ENCODE data around the gene PRKN. TPM values are rescaled to one million over a fixed set of nuclear protein-coding genes. Genes with fewer than 3 reads are reported as not detected.

The PRKN gene
- total RNA-seq, 4 donors from 2014 or later, result 5.2 to 121 (median 6.9) TPM

DNA sequence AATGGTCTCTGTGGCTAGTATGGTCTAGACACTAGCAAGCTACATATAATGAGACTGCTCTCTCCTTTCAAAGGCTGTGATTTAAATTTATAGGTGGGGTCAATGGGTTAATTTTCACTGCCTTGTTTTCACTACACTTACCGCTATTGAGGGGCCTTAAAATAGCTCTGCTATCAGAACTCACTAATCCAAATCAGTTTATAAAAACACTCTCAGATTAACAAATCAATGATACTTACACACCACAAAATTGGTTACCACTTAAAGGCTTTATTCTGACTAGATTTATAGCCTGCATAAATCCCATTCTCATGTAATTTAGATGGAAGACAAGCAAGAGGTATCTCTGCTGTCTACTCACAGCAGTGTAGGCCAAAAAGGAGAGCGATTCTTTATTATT, 1140.7 kb downstream of the PRKN start:
- DNase-seq, result no peak
- H3K9me3 ChIP-seq, result no peaks in the 10 kb centered on the region
- intact Hi-C loops (cut with DNase I), result no loop called here
- no peaks in the 10 kb centered on the region for H3K36me3 ChIP-seq
- no peaks in the 10 kb centered on the region for H3K4me1 ChIP-seq
- H3K4me3 ChIP-seq (replicated peaks in 1 of 3), result no peak overlapping the region
- H3K27ac ChIP-seq, result no peak overlapping the region
- 50 to 54% methylated on average over 2 of the region's 2 CpGs for WGBS, 2 donors
- no peaks in the 10 kb centered on the region for H3K27me3 ChIP-seq
- TF ChIP-seq, protein P1, sequence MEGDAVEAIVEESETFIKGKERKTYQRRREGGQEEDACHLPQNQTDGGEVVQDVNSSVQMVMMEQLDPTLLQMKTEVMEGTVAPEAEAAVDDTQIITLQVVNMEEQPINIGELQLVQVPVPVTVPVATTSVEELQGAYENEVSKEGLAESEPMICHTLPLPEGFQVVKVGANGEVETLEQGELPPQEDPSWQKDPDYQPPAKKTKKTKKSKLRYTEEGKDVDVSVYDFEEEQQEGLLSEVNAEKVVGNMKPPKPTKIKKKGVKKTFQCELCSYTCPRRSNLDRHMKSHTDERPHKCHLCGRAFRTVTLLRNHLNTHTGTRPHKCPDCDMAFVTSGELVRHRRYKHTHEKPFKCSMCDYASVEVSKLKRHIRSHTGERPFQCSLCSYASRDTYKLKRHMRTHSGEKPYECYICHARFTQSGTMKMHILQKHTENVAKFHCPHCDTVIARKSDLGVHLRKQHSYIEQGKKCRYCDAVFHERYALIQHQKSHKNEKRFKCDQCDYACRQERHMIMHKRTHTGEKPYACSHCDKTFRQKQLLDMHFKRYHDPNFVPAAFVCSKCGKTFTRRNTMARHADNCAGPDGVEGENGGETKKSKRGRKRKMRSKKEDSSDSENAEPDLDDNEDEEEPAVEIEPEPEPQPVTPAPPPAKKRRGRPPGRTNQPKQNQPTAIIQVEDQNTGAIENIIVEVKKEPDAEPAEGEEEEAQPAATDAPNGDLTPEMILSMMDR (IDR thresholded peaks at IDR 0.05), result no peak
- no peak for TF ChIP-seq POLR2A (IDR thresholded peaks at IDR 0.05)

DNA sequence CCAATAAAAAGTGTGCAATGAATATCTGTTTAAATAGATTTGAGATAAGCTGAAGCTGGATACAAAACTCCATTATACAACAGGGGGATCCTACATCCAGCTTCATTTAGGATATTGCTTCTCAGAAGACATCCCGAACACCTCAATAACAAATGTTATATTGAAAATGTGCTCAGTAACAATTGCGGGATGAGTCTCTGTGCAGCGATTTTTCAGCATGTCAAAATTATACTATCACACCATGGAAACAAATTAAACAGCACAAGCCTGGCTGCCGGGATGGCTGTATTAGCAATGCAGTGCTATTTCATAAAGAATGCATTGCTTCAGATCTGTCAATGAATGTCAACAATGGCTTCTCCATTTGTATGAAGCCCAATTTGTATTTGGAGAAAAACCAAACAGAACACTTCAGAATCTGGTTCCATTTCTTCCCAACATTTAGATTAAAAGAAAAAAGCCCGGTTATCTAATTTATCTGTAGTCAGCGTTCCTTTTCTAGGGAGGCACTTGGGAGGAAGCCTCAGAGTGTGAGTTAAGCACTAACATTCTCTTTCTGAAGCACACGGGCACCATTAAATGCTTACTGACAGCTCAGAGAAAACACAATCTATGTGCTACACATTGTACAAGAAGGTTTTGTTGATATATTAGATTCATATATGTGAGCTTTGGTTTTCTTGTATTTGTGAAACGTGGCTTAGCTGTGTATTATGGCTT, 1142.8 kb downstream of the PRKN start:
- WGBS, 2 donors, result 76 to 86% methylated on average over 8 of the region's 8 CpGs
- no peak overlapping the region for H3K27ac ChIP-seq
- TF ChIP-seq, protein P1 (IDR thresholded peaks at IDR 0.05), result no peak
- no peak for TF ChIP-seq POLR2A (IDR thresholded peaks at IDR 0.05)

DNA sequence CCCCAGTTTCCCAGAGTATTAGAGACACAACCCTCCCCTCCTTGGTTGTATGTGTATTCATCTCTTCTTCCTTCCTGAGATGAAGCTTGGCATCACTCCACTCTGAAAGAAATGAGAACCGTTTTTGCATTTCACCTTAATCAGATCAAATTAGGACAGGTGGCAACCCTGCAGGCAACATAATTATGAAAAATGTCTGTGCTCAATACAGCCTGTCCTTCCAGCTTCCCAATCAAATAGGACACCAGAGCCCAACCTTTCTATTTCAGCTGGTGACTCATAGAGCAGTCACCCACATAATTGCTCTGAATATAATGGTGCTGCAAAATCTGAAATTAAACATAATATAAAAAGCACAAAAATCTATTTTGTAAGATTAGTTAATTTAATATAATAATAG, 1143.5 kb downstream of the PRKN start:
- WGBS, 2 donors, result 40 to 67% methylated on average over 1 of the region's 1 CpG
- TF ChIP-seq, protein P1 (IDR thresholded peaks at IDR 0.05), result no peak
- TF ChIP-seq POLR2A (IDR thresholded peaks at IDR 0.05), result no peak
- H3K27ac ChIP-seq, result no peak overlapping the region
- no peaks in the 10 kb centered on the region for H3K27me3 ChIP-seq
- intact Hi-C loops (cut with DNase I), result no loop called here
- DNase-seq, result no peak
- H3K4me1 ChIP-seq, result no peaks in the 10 kb centered on the region
- H3K4me3 ChIP-seq (replicated peaks in 1 of 3), result no peak overlapping the region
- H3K9me3 ChIP-seq, result no peaks in the 10 kb centered on the region
- H3K36me3 ChIP-seq, result no peaks in the 10 kb centered on the region

More for the DNA sequence above, 1142.8 kb downstream of the PRKN start:
- no peak for DNase-seq
- intact Hi-C loops (cut with DNase I), result no loop called here
- no peaks in the 10 kb centered on the region for H3K27me3 ChIP-seq
- no peaks in the 10 kb centered on the region for H3K9me3 ChIP-seq
- H3K4me1 ChIP-seq, result no peaks in the 10 kb centered on the region
- no peak overlapping the region for H3K4me3 ChIP-seq (replicated peaks in 1 of 3)
- no peaks in the 10 kb centered on the region for H3K36me3 ChIP-seq

DNA sequence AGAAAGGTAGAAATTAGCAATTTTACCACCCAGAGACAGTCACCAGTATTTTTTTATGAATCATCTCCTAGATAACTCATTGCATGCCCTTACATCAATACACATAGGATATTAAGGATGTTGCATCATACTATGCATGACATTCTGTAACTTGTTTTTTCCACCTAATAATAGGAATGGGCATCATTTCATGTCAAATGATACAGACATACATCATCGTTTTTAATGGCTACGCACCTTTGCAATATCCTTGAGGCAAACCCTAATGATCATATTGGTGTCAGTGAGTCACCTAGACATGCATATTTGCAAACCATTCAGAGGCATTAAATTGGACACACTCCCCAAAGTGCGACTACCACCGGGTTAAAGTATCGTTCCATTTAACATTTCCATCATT, 1144.0 kb downstream of the PRKN start:
- no peak overlapping the region for H3K27ac ChIP-seq
- no peaks in the 10 kb centered on the region for H3K36me3 ChIP-seq
- no peak for DNase-seq
- intact Hi-C loops (cut with DNase I), result no loop called here
- no peaks in the 10 kb centered on the region for H3K9me3 ChIP-seq
- H3K4me1 ChIP-seq, result no peaks in the 10 kb centered on the region
- TF ChIP-seq, protein P1 (IDR thresholded peaks at IDR 0.05), result no peak
- TF ChIP-seq POLR2A (IDR thresholded peaks at IDR 0.05), result no peak
- WGBS, 2 donors, result 95 to 97% methylated on average over 5 of the region's 5 CpGs
- H3K4me3 ChIP-seq (replicated peaks in 1 of 3), result no peak overlapping the region
- H3K27me3 ChIP-seq, result no peaks in the 10 kb centered on the region

DNA sequence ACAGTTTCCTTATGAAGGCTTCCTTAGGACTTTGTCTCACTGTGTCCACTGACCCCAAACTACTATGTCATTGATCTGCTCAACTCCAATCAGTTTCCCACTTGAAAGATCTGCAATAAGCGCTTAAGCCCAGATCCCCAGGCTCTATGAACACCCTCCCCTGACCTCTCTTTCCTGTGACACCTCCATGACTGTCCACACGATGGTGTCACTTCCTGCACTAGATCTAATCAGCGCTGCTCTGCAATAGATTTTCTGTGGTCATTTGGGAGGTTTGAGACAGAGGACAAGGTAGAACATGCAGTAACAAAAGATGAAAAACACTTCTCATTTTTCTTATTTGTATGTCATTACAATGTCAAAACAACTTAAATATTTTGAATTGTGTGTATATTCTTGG, 1149.1 kb downstream of the PRKN start:
- Histone ChIP-seq H3K27me3 (no peaks in the 10 kb centered on the region), H3K36me3 (no peaks in the 10 kb centered on the region), H3K4me1 (no peaks in the 10 kb centered on the region), H3K27ac (no peak overlapping the region), H3K9me3 (no peaks in the 10 kb centered on the region), H3K4me3 (replicated peaks in 1 of 3) (no peak overlapping the region)
- WGBS, 2 donors, result 37 to 49% methylated on average over 3 of the region's 3 CpGs
- intact Hi-C loops (cut with DNase I), result no loop called here
- no peak for DNase-seq
- TF ChIP-seq POLR2A (IDR thresholded peaks at IDR 0.05), result no peak
- TF ChIP-seq, protein P1 (IDR thresholded peaks at IDR 0.05), result no peak

Data from thyroid gland (tissue), 4 donors.